ENCODE measurements around the gene CCDC141. TPM values are rescaled to one million over a fixed set of nuclear protein-coding genes. Genes with fewer than 3 reads are reported as not detected.

The CCDC141 gene
- total RNA-seq, 1 donor = not detected

- no peak for DNase-seq (ENCODE audit: insufficient read length, low spot score, missing footprints)
- Histone ChIP-seq H3K4me2 (ENCODE audit: insufficient read depth, low read length) (no peak overlapping the region), H3K4me3 (ENCODE audit: insufficient read depth, low read length) (no peak overlapping the region)
These were observed 125.1 kb downstream of the CCDC141 start for GRCh38 chr2:178924817-178925216.

GRCh38 chr2:178923546-178923945 lies 126.4 kb downstream of the CCDC141 start:
- H3K4me1 ChIP-seq (ENCODE audit: insufficient read depth, low read length) = no peaks in the 10 kb centered on the region
- no peaks in the 10 kb centered on the region for H3K9me3 ChIP-seq (ENCODE audit: low read depth, low read length)
- H3K4me2 ChIP-seq (ENCODE audit: insufficient read depth, low read length) = no peak overlapping the region
- no peak for TF ChIP-seq CTCF (IDR thresholded peaks at IDR 0.05; ENCODE audit: extremely low read depth, low read depth, low read length)
- DNase-seq (ENCODE audit: insufficient read length, low spot score, missing footprints) = no peak
- H3K36me3 ChIP-seq (ENCODE audit: insufficient read depth, low read length) = no peaks in the 10 kb centered on the region
- H2AFZ ChIP-seq (ENCODE audit: low read length) = no peak overlapping the region
- no peaks in the 10 kb centered on the region for H3K79me2 ChIP-seq (ENCODE audit: insufficient read depth, low read length)
- H3K27me3 ChIP-seq (ENCODE audit: insufficient read depth, low read length) = peaks cover 3% of the 10 kb centered on the region
- H3K27ac ChIP-seq (ENCODE audit: low read depth, low read length) = no peak overlapping the region
- H3K4me3 ChIP-seq (ENCODE audit: insufficient read depth, low read length) = no peak overlapping the region
- H4K20me1 ChIP-seq (ENCODE audit: insufficient read depth, low read length) = no peaks in the 10 kb centered on the region

More at GRCh38 chr2:178924817-178925216, 125.1 kb downstream of the CCDC141 start:
- Histone ChIP-seq H3K4me1 (ENCODE audit: insufficient read depth, low read length) (no peaks in the 10 kb centered on the region), H2AFZ (ENCODE audit: low read length) (no peak overlapping the region), H3K36me3 (ENCODE audit: insufficient read depth, low read length) (no peaks in the 10 kb centered on the region), H4K20me1 (ENCODE audit: insufficient read depth, low read length) (no peaks in the 10 kb centered on the region), H3K27ac (ENCODE audit: low read depth, low read length) (no peak overlapping the region), H3K27me3 (ENCODE audit: insufficient read depth, low read length) (no peaks in the 10 kb centered on the region), H3K79me2 (ENCODE audit: insufficient read depth, low read length) (no peaks in the 10 kb centered on the region), H3K9me3 (ENCODE audit: low read depth, low read length) (no peaks in the 10 kb centered on the region)
- no peak for TF ChIP-seq CTCF (IDR thresholded peaks at IDR 0.05; ENCODE audit: extremely low read depth, low read depth, low read length)

GRCh38 chr2:178920916-178921513 lies 128.9 kb downstream of the CCDC141 start:
- H3K36me3 ChIP-seq (ENCODE audit: insufficient read depth, low read length) = no peaks in the 10 kb centered on the region
- H2AFZ ChIP-seq (ENCODE audit: low read length) = no peak overlapping the region
- H3K9me3 ChIP-seq (ENCODE audit: low read depth, low read length) = no peaks in the 10 kb centered on the region
- H3K4me1 ChIP-seq (ENCODE audit: insufficient read depth, low read length) = no peaks in the 10 kb centered on the region
- no peak for TF ChIP-seq CTCF (IDR thresholded peaks at IDR 0.05; ENCODE audit: extremely low read depth, low read depth, low read length)
- H3K4me3 ChIP-seq (ENCODE audit: insufficient read depth, low read length) = no peak overlapping the region
- no peak overlapping the region for H3K4me2 ChIP-seq (ENCODE audit: insufficient read depth, low read length)
- H3K79me2 ChIP-seq (ENCODE audit: insufficient read depth, low read length) = no peaks in the 10 kb centered on the region
- H3K27me3 ChIP-seq (ENCODE audit: insufficient read depth, low read length) = peaks cover 3% of the 10 kb centered on the region
- no peaks in the 10 kb centered on the region for H4K20me1 ChIP-seq (ENCODE audit: insufficient read depth, low read length)
- DNase-seq (ENCODE audit: insufficient read length, low spot score, missing footprints) = no peak
- H3K27ac ChIP-seq (ENCODE audit: low read depth, low read length) = no peak overlapping the region

- Histone ChIP-seq H3K4me3 (ENCODE audit: insufficient read depth, low read length) (no peak overlapping the region), H3K36me3 (ENCODE audit: insufficient read depth, low read length) (no peaks in the 10 kb centered on the region), H3K79me2 (ENCODE audit: insufficient read depth, low read length) (no peaks in the 10 kb centered on the region), H2AFZ (ENCODE audit: low read length) (no peak overlapping the region), H3K4me1 (ENCODE audit: insufficient read depth, low read length) (peaks cover 5% of the 10 kb centered on the region), H3K27ac (ENCODE audit: low read depth, low read length) (no peak overlapping the region), H3K27me3 (ENCODE audit: insufficient read depth, low read length) (peaks cover 3% of the 10 kb centered on the region), H3K4me2 (ENCODE audit: insufficient read depth, low read length) (no peak overlapping the region), H4K20me1 (ENCODE audit: insufficient read depth, low read length) (no peaks in the 10 kb centered on the region), H3K9me3 (ENCODE audit: low read depth, low read length) (no peaks in the 10 kb centered on the region)
- TF ChIP-seq CTCF (IDR thresholded peaks at IDR 0.05; ENCODE audit: extremely low read depth, low read depth, low read length) = no peak
- DNase-seq (ENCODE audit: insufficient read length, low spot score, missing footprints) = no peak
These were observed 132.4 kb downstream of the CCDC141 start for GRCh38 chr2:178917555-178917954.
